HepG2 (cell line): ENCODE results near the gene CDNF. TPM values are rescaled to one million over a fixed set of nuclear protein-coding genes. Genes with fewer than 3 reads are reported as not detected.
A peak's percentile ranks its signal among the peaks of the same experiment; 100 is the strongest.

Experiments used
- BORCS8-MEF2B ChIP-seq: sonication (generic); formaldehyde crosslinking; IDR thresholded peaks from 2 replicates; pipeline ENCODE4 v1.8.0; 2022; ENCODE audit warnings: mild to moderate bottlenecking, missing genetic modification reagents
- FOXM1 ChIP-seq: sonication (generic); formaldehyde crosslinking; IDR thresholded peaks from 2 replicates; pipeline ENCODE4 v1.5.0; 2020; ENCODE audit warnings: missing genetic modification reagents
- FOXO4 ChIP-seq: sonication (generic); formaldehyde crosslinking; conservative IDR thresholded peaks from 2 replicates; pipeline ENCODE4 v1.8.1; 2023; ENCODE audit warnings: missing genetic modification reagents
- HIVEP1 ChIP-seq: sonication (generic); formaldehyde crosslinking; IDR thresholded peaks from 2 replicates; pipeline ENCODE4 v1.4.0; 2020; ENCODE audit warnings: mild to moderate bottlenecking, missing genetic modification reagents
- HOXD1 ChIP-seq: sonication (generic); formaldehyde crosslinking; IDR thresholded peaks from 2 replicates; pipeline ENCODE4 v1.5.0; 2020; ENCODE audit warnings: missing genetic modification reagents
- KLF11 ChIP-seq: IDR thresholded peaks from 2 replicates; pipeline ENCODE4 v1.6.1; 2016; ENCODE audit warnings: missing compliant biosample characterization
- LCORL ChIP-seq, 2 experiments: fragments of 450-650 bp in 1 of 2; sonication (generic) in 1 of 2; formaldehyde crosslinking in 1 of 2; IDR thresholded peaks; 2 replicates each; pipeline versions ENCODE4 v1.5.0 to v1.6.1; 2017 to 2020; ENCODE audit warnings: antibody characterized with exemption in 1 of 2, missing genetic modification reagents in 1 of 2
- MAFG ChIP-seq: sonication (generic); formaldehyde crosslinking; IDR thresholded peaks from 2 replicates; pipeline ENCODE4 v1.5.1; 2020; ENCODE audit warnings: mild to moderate bottlenecking, missing genetic modification reagents
- MATR3 ChIP-seq: sonication (generic); formaldehyde crosslinking; IDR thresholded peaks from 2 replicates; pipeline ENCODE4 v1.4.0; 2020; ENCODE audit warnings: missing genetic modification reagents
- NCOA2 ChIP-seq: sonication (generic); formaldehyde crosslinking; IDR thresholded peaks from 2 replicates; pipeline ENCODE4 v1.8.0; 2022; ENCODE audit warnings: inconsistent platforms
- NFIC ChIP-seq: IDR thresholded peaks from 2 replicates; pipeline ENCODE4 v1.6.1; 2012; ENCODE audit warnings: mild to moderate bottlenecking, low read length, inconsistent platforms
- NPAS2 ChIP-seq: sonication (generic); formaldehyde crosslinking; IDR thresholded peaks from 2 replicates; pipeline ENCODE4 v1.8.0; 2022; ENCODE audit warnings: mild to moderate bottlenecking, missing genetic modification reagents, borderline replicate concordance
- PITX1 ChIP-seq: sonication (generic); formaldehyde crosslinking; IDR thresholded peaks from 2 replicates; pipeline ENCODE4 v1.5.1; 2020; ENCODE audit warnings: mild to moderate bottlenecking, missing genetic modification reagents
- POLR2A ChIP-seq, 2 experiments: IDR thresholded peaks; 2 replicates each; pipeline ENCODE4 v1.6.1; 2011; ENCODE audit warnings: low read depth in 2 of 2, low read length in 2 of 2, mild to moderate bottlenecking in 1 of 2, moderate library complexity in 1 of 2; ENCODE audit not compliant: insufficient read depth in 1 of 2
- REL ChIP-seq: sonication (generic); formaldehyde crosslinking; conservative IDR thresholded peaks from 2 replicates; pipeline ENCODE4 v1.8.0; 2022; ENCODE audit warnings: mild to moderate bottlenecking, missing genetic modification reagents, moderate library complexity
- RXRA ChIP-seq: sonication (generic); formaldehyde crosslinking; IDR thresholded peaks from 2 replicates; pipeline ENCODE4 v1.5.1; 2020; ENCODE audit warnings: missing genetic modification reagents
- SRY ChIP-seq: sonication (generic); formaldehyde crosslinking; IDR thresholded peaks from 2 replicates; pipeline ENCODE4 v1.8.0; 2022; ENCODE audit warnings: mild to moderate bottlenecking, missing genetic modification reagents
- TBL1XR1 ChIP-seq: fragments of 150-350 bp; IDR thresholded peaks from 2 replicates; pipeline ENCODE4 v1.6.1; 2014; ENCODE audit warnings: borderline replicate concordance, low read length; ENCODE audit not compliant: partially characterized antibody
- TP53 ChIP-seq: sonication (generic); formaldehyde crosslinking; conservative IDR thresholded peaks from 2 replicates; pipeline ENCODE4 v1.4.0; 2020; ENCODE audit warnings: missing genetic modification reagents
- ZFP41 ChIP-seq: sonication (generic); formaldehyde crosslinking; IDR thresholded peaks from 2 replicates; pipeline ENCODE4 v1.4.0; 2020; ENCODE audit warnings: mild to moderate bottlenecking, missing genetic modification reagents, borderline replicate concordance
- ZNF230 ChIP-seq: sonication (generic); formaldehyde crosslinking; IDR thresholded peaks from 2 replicates; pipeline ENCODE4 v1.4.0; 2020; ENCODE audit warnings: mild to moderate bottlenecking, missing genetic modification reagents
- ZNF383 ChIP-seq: sonication (generic); formaldehyde crosslinking; IDR thresholded peaks from 2 replicates; pipeline ENCODE4 v1.4.0; 2020; ENCODE audit warnings: missing genetic modification reagents, mild to moderate bottlenecking, borderline replicate concordance
- ZNF552 ChIP-seq: sonication (generic); formaldehyde crosslinking; IDR thresholded peaks from 2 replicates; pipeline ENCODE4 v1.9.0; 2022; ENCODE audit warnings: missing genetic modification reagents, mild to moderate bottlenecking, borderline replicate concordance
- ZNF709 ChIP-seq: sonication (generic); formaldehyde crosslinking; IDR thresholded peaks from 2 replicates; pipeline ENCODE4 v1.5.0; 2020; ENCODE audit warnings: mild to moderate bottlenecking, missing genetic modification reagents
- ZNF737 ChIP-seq: sonication (generic); formaldehyde crosslinking; IDR thresholded peaks from 2 replicates; pipeline ENCODE4 v1.5.0; 2020; ENCODE audit warnings: missing genetic modification reagents, mild to moderate bottlenecking, borderline replicate concordance
- polyA plus RNA-seq, 8 experiments: library from polyadenylated mRNA; depleted of rRNA in 3 of 8; stranded (reverse) in 7 of 8; unstranded in 1 of 8; fragments of >200 nt; fragmentation: Illumina TruSeq in 4 of 8; extraction: Trizol in 4 of 8; gene quantifications; 2 replicates each; pipeline versions ENCODE4 v1.2.1 to v1.2.3, GENCODE V29; 2011 to 2016; ENCODE audit warnings: low read depth in 4 of 8, missing spikeins in 1 of 8, mixed read lengths in 1 of 8; ENCODE audit not compliant: insufficient read depth in 1 of 8
- total RNA-seq, 5 experiments: library from RNA; depleted of rRNA; stranded (reverse); fragments of >200 nt; fragmentation: Illumina TruSeq; extraction: Trizol; gene quantifications; 2 replicates each; pipeline ENCODE4 v1.2.3, GENCODE V29; 2016; ENCODE audit warnings: low read depth in 1 of 5
- TF ChIP-seq, protein P1 (sequence below): sonication (generic); formaldehyde crosslinking; IDR thresholded peaks from 2 replicates; pipeline ENCODE4 v1.4.0; 2020; ENCODE audit warnings: mild to moderate bottlenecking, low read depth, missing genetic modification reagents
- TF ChIP-seq, protein P2 (sequence below): sonication (generic); formaldehyde crosslinking; IDR thresholded peaks from 2 replicates; pipeline ENCODE4 v1.9.0; 2021; ENCODE audit warnings: missing genetic modification reagents, mild to moderate bottlenecking, borderline replicate concordance

The CDNF gene
- total and polyA plus RNA-seq, 2 of the 13 experiments (the other 11 are each of a cell fraction or from before 2014, with no cell fraction given) = 0.29 to 0.33 TPM

DNA sequence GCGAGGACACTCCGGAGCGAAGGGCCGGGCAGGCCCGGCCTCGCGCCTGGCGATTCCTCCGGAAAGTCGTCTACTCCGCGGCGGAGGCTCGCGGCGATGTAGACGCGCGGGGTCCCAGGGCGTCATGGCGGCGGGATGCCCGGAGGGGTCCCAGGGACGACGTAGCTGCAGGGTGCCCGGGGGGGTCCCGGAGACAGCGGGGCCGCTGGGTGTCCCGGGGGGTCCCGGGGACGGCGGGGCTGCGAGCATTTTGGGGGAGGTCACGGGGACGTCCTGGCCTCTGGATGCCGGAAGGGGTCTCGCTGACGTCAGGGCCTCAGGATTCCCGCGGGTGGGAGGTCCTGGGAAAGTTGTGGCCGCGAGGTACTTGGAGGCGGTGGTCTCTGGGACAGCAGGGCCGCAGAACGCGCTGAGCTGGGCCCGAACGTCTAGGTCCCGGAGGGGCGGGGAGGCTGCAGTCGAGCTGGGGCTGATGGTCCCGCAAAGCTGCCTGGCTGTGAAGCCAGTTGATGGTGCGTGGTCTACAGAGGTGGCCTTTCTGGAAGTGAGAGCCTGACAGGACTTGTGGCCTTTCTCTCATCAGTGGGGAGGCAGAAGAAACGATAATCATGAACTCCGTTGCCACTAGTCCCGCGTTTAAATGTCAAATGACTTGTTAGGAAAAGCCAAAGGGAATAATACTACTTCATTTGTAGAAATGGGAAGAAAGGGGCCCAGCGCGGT, 906 bp upstream of the CDNF start (continued):
- TF ChIP-seq PITX1 (CRISPR knock-in tag) (0 out of 2 replicates have a peak, but pooled peaks have one; percentile 3), SRY (no peak), MATR3 (CRISPR knock-in tag) (no peak), LCORL (IDR thresholded peaks at IDR 0.05) (no peak), LCORL (CRISPR knock-in tag; IDR thresholded peaks at IDR 0.05) (peak; percentile 55; the same call in 1 of the 2 replicates), HOXD1 (no peak), ZFP41 (CRISPR knock-in tag) (peak; percentile 40; the same call in 1 of the 2 replicates), NPAS2 (CRISPR knock-in tag) (no peak), TP53 (no peak), ZNF552 (no peak), REL (CRISPR knock-in tag) (0 out of 2 replicates have a peak, but pooled peaks have one; percentile 73), BORCS8-MEF2B (CRISPR knock-in tag) (no peak), ZNF709 (CRISPR knock-in tag) (no peak), RXRA (no peak), MAFG (no peak), NCOA2 (no peak), FOXO4 (CRISPR knock-in tag) (no peak), KLF11 (no peak), ZNF230 (no peak; the same call in 1 of the 2 replicates), ZNF383 (CRISPR knock-in tag) (no peak), TBL1XR1 (no peak), POLR2A (IDR thresholded peaks at IDR 0.05; ENCODE audit: insufficient read depth in 1 of 2, low read depth in 2 of 2, low read length in 2 of 2) (peak in 1 of 2 experiments; percentile 42; a peak in 1 of 4 replicates), HIVEP1 (CRISPR knock-in tag) (0 out of 2 replicates have a peak, but pooled peaks have one; percentile 5), ZNF737 (CRISPR knock-in tag) (0 out of 2 replicates have a peak, but pooled peaks have one; percentile 20), FOXM1 (CRISPR knock-in tag) (no peak), NFIC (no peak)
- TF ChIP-seq, protein P1, sequence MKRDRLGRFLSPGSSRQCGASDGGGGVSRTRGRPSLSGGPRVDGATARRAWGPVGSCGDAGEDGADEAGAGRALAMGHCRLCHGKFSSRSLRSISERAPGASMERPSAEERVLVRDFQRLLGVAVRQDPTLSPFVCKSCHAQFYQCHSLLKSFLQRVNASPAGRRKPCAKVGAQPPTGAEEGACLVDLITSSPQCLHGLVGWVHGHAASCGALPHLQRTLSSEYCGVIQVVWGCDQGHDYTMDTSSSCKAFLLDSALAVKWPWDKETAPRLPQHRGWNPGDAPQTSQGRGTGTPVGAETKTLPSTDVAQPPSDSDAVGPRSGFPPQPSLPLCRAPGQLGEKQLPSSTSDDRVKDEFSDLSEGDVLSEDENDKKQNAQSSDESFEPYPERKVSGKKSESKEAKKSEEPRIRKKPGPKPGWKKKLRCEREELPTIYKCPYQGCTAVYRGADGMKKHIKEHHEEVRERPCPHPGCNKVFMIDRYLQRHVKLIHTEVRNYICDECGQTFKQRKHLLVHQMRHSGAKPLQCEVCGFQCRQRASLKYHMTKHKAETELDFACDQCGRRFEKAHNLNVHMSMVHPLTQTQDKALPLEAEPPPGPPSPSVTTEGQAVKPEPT = no peak
- TF ChIP-seq, protein P2, sequence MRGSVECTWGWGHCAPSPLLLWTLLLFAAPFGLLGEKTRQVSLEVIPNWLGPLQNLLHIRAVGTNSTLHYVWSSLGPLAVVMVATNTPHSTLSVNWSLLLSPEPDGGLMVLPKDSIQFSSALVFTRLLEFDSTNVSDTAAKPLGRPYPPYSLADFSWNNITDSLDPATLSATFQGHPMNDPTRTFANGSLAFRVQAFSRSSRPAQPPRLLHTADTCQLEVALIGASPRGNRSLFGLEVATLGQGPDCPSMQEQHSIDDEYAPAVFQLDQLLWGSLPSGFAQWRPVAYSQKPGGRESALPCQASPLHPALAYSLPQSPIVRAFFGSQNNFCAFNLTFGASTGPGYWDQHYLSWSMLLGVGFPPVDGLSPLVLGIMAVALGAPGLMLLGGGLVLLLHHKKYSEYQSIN (CRISPR knock-in tag) = no peak
